ENCODE results near the gene PCLO.
"Not testable (repeated sequence)": the region's sequence is repeated elsewhere in the genome, so short reads cannot be mapped to it uniquely, and the experiment has no call there.

Gene PCLO

GRCh38 chr7:83105948-83106347 is 56.7 kb downstream of the PCLO start:
- H3K4me1 ChIP-seq (ENCODE audit: control insufficient read depth, insufficient read depth, low read length) = no peaks in the 10 kb centered on the region
- H3K27ac ChIP-seq (ENCODE audit: insufficient read depth, low read depth, low read length, poor library complexity, severe bottlenecking) = no peak overlapping the region
- WGBS, 2 experiments = 76 to 77% methylated on average over 2 of the region's 2 CpGs
- no peaks in the 10 kb centered on the region for H3K9me3 ChIP-seq (ENCODE audit: control insufficient read depth, low read length)
- no peaks in the 10 kb centered on the region for H3K36me3 ChIP-seq (ENCODE audit: control insufficient read depth, insufficient read depth, low read length)
- no peak overlapping the region for H3K4me3 ChIP-seq (ENCODE audit: insufficient read depth, low read depth, low read length)
- H3K27me3 ChIP-seq (ENCODE audit: control insufficient read depth, insufficient read depth, low read length, poor library complexity, severe bottlenecking) = no peaks in the 10 kb centered on the region

- Histone ChIP-seq H3K9me3 (ENCODE audit: control insufficient read depth, low read length) (no peaks in the 10 kb centered on the region), H3K27ac (ENCODE audit: insufficient read depth, low read depth, low read length, poor library complexity, severe bottlenecking) (no peak overlapping the region), H3K4me1 (ENCODE audit: control insufficient read depth, insufficient read depth, low read length) (no peaks in the 10 kb centered on the region), H3K36me3 (ENCODE audit: control insufficient read depth, insufficient read depth, low read length) (no peaks in the 10 kb centered on the region), H3K27me3 (ENCODE audit: control insufficient read depth, insufficient read depth, low read length, poor library complexity, severe bottlenecking) (no peaks in the 10 kb centered on the region), H3K4me3 (ENCODE audit: insufficient read depth, low read depth, low read length) (no peak overlapping the region)
- WGBS, 2 experiments = 83% methylated on average over 1 of the region's 1 CpG; no CpG with 5 or more reads in 1 of the 2 experiments
Measured at GRCh38 chr7:83105063-83105462, 57.6 kb downstream of the PCLO start.

GRCh38 chr7:83101530-83101929 is 61.2 kb downstream of the PCLO start:
- Histone ChIP-seq H3K4me3 (ENCODE audit: insufficient read depth, low read depth, low read length) (no peak overlapping the region), H3K4me1 (ENCODE audit: control insufficient read depth, insufficient read depth, low read length) (no peaks in the 10 kb centered on the region), H3K36me3 (ENCODE audit: control insufficient read depth, insufficient read depth, low read length) (no peaks in the 10 kb centered on the region), H3K9me3 (ENCODE audit: control insufficient read depth, low read length) (no peaks in the 10 kb centered on the region), H3K27me3 (ENCODE audit: control insufficient read depth, insufficient read depth, low read length, poor library complexity, severe bottlenecking) (no peaks in the 10 kb centered on the region), H3K27ac (ENCODE audit: insufficient read depth, low read depth, low read length, poor library complexity, severe bottlenecking) (no peak overlapping the region)
- WGBS, 2 experiments = 91 to 94% methylated on average over 3 of the region's 3 CpGs

- Histone ChIP-seq H3K4me3 (ENCODE audit: insufficient read depth, low read depth, low read length) (no peak overlapping the region), H3K36me3 (ENCODE audit: control insufficient read depth, insufficient read depth, low read length) (no peaks in the 10 kb centered on the region), H3K9me3 (ENCODE audit: control insufficient read depth, low read length) (no peaks in the 10 kb centered on the region), H3K4me1 (ENCODE audit: control insufficient read depth, insufficient read depth, low read length) (no peaks in the 10 kb centered on the region), H3K27me3 (ENCODE audit: control insufficient read depth, insufficient read depth, low read length, poor library complexity, severe bottlenecking) (no peaks in the 10 kb centered on the region), H3K27ac (ENCODE audit: insufficient read depth, low read depth, low read length, poor library complexity, severe bottlenecking) (no peak overlapping the region)
- WGBS, 2 experiments = 94 to 98% methylated on average over 2 of the region's 2 CpGs
Measured at GRCh38 chr7:83096065-83096580, 66.6 kb downstream of the PCLO start.

DNA sequence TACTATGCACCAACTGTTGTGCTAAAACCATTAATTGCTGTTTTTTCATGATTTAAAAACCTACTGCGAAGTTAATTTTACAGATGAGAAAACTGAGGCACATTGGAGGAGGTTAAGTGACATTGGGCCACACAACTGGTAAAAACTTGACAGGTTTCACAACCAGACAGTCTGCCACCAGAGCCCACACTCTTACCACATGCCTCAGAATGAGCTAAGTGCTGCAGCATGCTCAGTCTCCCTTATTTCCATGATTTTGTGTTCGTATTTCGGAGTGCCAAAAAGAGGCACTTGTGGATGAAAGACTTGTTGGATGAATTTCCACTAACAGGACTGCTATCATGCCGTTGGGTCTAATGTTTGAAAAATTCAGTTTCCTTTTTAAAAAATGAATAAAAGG is 77.4 kb downstream of the PCLO start:
- H3K36me3 ChIP-seq (ENCODE audit: control insufficient read depth, insufficient read depth, low read length) = no peaks in the 10 kb centered on the region
- no peaks in the 10 kb centered on the region for H3K4me1 ChIP-seq (ENCODE audit: control insufficient read depth, insufficient read depth, low read length)
- no peaks in the 10 kb centered on the region for H3K9me3 ChIP-seq (ENCODE audit: control insufficient read depth, low read length)
- no peaks in the 10 kb centered on the region for H3K27me3 ChIP-seq (ENCODE audit: control insufficient read depth, insufficient read depth, low read length, poor library complexity, severe bottlenecking)
- no peak overlapping the region for H3K4me3 ChIP-seq (ENCODE audit: insufficient read depth, low read depth, low read length)
- WGBS, 2 experiments = 87 to 97% methylated on average over 3 to 4 of the region's 4 CpGs
- no peak overlapping the region for H3K27ac ChIP-seq (ENCODE audit: insufficient read depth, low read depth, low read length, poor library complexity, severe bottlenecking)

GRCh38 chr7:83079879-83080278 is 82.8 kb downstream of the PCLO start:
- H3K4me1 ChIP-seq (ENCODE audit: control insufficient read depth, insufficient read depth, low read length); H3K36me3 ChIP-seq (ENCODE audit: control insufficient read depth, insufficient read depth, low read length); H3K9me3 ChIP-seq (ENCODE audit: control insufficient read depth, low read length); H3K27me3 ChIP-seq (ENCODE audit: control insufficient read depth, insufficient read depth, low read length, poor library complexity, severe bottlenecking); H3K27ac ChIP-seq (ENCODE audit: insufficient read depth, low read depth, low read length, poor library complexity, severe bottlenecking); H3K4me3 ChIP-seq (ENCODE audit: insufficient read depth, low read depth, low read length): not testable (repeated sequence)
- 93% methylated on average over 1 of the region's 1 CpG for WGBS, 2 experiments

- H3K27me3 ChIP-seq (ENCODE audit: control insufficient read depth, insufficient read depth, low read length, poor library complexity, severe bottlenecking) = no peaks in the 10 kb centered on the region
- no peak overlapping the region for H3K4me3 ChIP-seq (ENCODE audit: insufficient read depth, low read depth, low read length)
- WGBS, 2 experiments = 93% methylated on average over 1 of the region's 2 CpGs; no CpG with 5 or more reads in 1 of the 2 experiments
- H3K4me1 ChIP-seq (ENCODE audit: control insufficient read depth, insufficient read depth, low read length) = no peaks in the 10 kb centered on the region
- no peaks in the 10 kb centered on the region for H3K9me3 ChIP-seq (ENCODE audit: control insufficient read depth, low read length)
- no peaks in the 10 kb centered on the region for H3K36me3 ChIP-seq (ENCODE audit: control insufficient read depth, insufficient read depth, low read length)
- H3K27ac ChIP-seq (ENCODE audit: insufficient read depth, low read depth, low read length, poor library complexity, severe bottlenecking) = no peak overlapping the region
Measured at GRCh38 chr7:83077328-83077727, 85.4 kb downstream of the PCLO start.

DNA sequence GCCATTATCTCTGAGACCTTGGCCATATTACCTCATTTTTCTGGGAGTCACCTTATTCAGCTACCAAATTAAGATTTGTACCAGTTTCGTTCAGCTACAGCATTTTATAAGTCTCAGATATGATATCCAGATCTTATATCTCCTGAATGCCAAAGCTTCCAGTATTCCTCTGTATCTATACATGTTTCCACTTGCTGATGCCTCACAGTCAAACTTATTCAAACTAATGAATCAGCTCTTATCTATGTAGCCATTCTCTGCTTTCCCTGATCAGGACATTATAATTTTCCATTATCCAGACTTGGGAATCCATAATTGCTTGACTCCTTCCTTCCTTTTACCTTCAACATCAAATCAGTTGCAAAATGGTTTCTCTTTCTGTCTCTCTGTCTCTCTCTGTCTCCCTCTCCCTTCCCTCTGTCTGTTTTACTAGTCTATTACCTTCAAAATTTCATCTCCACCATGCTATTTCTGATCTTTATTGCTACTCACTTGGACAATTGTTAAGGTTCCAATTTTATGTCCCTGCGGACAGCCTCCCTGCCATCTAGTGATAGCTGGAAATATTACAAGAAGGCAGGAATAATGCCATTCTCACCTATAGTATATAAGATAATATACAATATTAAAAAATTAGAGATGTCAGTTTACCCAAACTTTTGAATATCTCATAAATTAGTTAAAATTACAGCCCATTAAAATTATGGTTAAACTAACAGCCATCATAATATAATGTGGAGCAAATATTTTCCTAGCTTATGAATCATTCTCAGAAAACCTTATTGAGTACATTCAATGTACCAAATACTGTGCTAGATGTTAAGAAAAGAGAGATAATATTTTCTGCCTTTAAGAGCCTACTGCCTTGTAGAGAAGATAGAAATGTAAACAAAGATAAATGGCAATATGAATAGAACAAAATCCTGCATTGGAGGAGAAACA is 89.8 kb downstream of the PCLO start:
- Histone ChIP-seq H3K36me3 (ENCODE audit: control insufficient read depth, insufficient read depth, low read length) (no peaks in the 10 kb centered on the region), H3K27ac (ENCODE audit: insufficient read depth, low read depth, low read length, poor library complexity, severe bottlenecking) (no peak overlapping the region), H3K27me3 (ENCODE audit: control insufficient read depth, insufficient read depth, low read length, poor library complexity, severe bottlenecking) (no peaks in the 10 kb centered on the region), H3K4me3 (ENCODE audit: insufficient read depth, low read depth, low read length) (no peak overlapping the region), H3K4me1 (ENCODE audit: control insufficient read depth, insufficient read depth, low read length) (no peaks in the 10 kb centered on the region), H3K9me3 (ENCODE audit: control insufficient read depth, low read length) (no peaks in the 10 kb centered on the region)
- WGBS, 2 experiments = 84 to 89% methylated on average over 1 to 2 of the region's 2 CpGs

DNA sequence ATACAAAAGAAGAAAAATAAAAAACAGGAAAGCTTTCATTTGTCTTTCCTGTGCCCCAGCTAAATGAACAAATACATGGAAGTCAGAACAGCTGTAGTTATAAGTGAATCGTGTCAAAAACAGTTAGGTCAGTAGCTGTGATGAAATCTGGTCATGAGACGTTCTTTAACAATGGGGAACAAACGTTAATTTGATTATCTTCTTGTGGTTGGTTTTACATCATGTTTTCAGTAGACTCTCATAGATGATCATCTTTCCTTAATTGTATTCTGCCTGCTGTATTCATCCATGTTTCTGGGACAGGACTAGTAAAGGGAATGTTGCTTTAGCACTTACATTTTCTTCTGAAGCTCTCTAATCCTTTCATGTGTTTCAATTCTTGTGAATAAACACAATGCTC is 97.0 kb downstream of the PCLO start:
- Histone ChIP-seq H3K36me3 (ENCODE audit: control insufficient read depth, insufficient read depth, low read length) (no peaks in the 10 kb centered on the region), H3K27me3 (ENCODE audit: control insufficient read depth, insufficient read depth, low read length, poor library complexity, severe bottlenecking) (no peaks in the 10 kb centered on the region), H3K4me1 (ENCODE audit: control insufficient read depth, insufficient read depth, low read length) (no peaks in the 10 kb centered on the region), H3K9me3 (ENCODE audit: control insufficient read depth, low read length) (no peaks in the 10 kb centered on the region), H3K27ac (ENCODE audit: insufficient read depth, low read depth, low read length, poor library complexity, severe bottlenecking) (no peak overlapping the region), H3K4me3 (ENCODE audit: insufficient read depth, low read depth, low read length) (no peak overlapping the region)
- WGBS, 2 experiments = 92 to 96% methylated on average over 3 of the region's 3 CpGs

DNA sequence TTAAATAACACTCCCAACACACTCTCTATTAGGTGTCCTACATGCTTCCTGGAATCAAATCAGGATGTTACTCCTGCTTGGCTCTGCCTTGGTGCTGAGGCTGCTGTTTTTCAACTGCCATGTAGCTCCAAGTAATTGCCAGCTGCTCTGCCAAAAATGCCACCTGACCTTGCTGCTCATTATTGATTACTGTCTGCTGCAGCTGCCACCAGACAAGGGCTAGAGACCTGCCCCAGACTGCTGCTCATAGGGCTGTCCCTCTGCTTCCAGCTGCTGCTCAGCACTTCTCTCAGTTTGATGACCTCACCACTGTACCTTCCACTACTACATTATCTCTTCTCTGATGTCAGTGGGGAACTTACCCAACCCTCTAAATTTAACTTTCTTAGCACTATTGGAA is 102.5 kb downstream of the PCLO start:
- Histone ChIP-seq H3K36me3 (ENCODE audit: control insufficient read depth, insufficient read depth, low read length) (no peaks in the 10 kb centered on the region), H3K27me3 (ENCODE audit: control insufficient read depth, insufficient read depth, low read length, poor library complexity, severe bottlenecking) (no peaks in the 10 kb centered on the region), H3K9me3 (ENCODE audit: control insufficient read depth, low read length) (no peaks in the 10 kb centered on the region), H3K4me3 (ENCODE audit: insufficient read depth, low read depth, low read length) (no peak overlapping the region), H3K4me1 (ENCODE audit: control insufficient read depth, insufficient read depth, low read length) (no peaks in the 10 kb centered on the region), H3K27ac (ENCODE audit: insufficient read depth, low read depth, low read length, poor library complexity, severe bottlenecking) (no peak overlapping the region)
